Heart right ventricle (tissue), 16 donors: ENCODE measurements around the gene MYO3B. TPM values are rescaled to one million over a fixed set of nuclear protein-coding genes. Genes with fewer than 3 reads are reported as not detected.

Source experiments
- ATAC-seq, 8 donors: fragments of 200-7000 bp; cut with Tn5 transposase; one replicate each; pipeline ENCODE4 v1.9.1; 2020; ENCODE audit warnings: mild to moderate bottlenecking in 8 of 8, moderate library complexity in 8 of 8, moderate number of reproducible peaks in 1 of 8
- DNase-seq, 2 donors: peaks; one replicate each; pipeline ENCODE4 v3.0.0-alpha.2; 2020
- H3K27ac ChIP-seq, 10 donors: fragments of 200-600 bp; sonication (generic) in 2 of 10; one replicate each; pipeline versions ENCODE4 v1.5.0 to v1.8.0; 2020 to 2022; ENCODE audit warnings: mild to moderate bottlenecking in 3 of 10
- H3K27me3 ChIP-seq, 7 donors: fragments of 200-600 bp; one replicate each; pipeline ENCODE4 v1.8.0; 2021 to 2022; ENCODE audit warnings: mild to moderate bottlenecking in 2 of 7
- H3K36me3 ChIP-seq, 9 donors: fragments of 200-600 bp; sonication (generic) in 1 of 9; one replicate each; pipeline versions ENCODE4 v1.5.0 to v1.8.0; 2020 to 2022; ENCODE audit warnings: mild to moderate bottlenecking in 2 of 9
- H3K4me1 ChIP-seq, 9 donors: fragments of 200-600 bp; sonication (generic) in 1 of 9; one replicate each; pipeline versions ENCODE4 v1.5.0 to v1.8.0; 2020 to 2022; ENCODE audit warnings: mild to moderate bottlenecking in 4 of 9
- H3K4me3 ChIP-seq, 10 donors: fragments of 200-600 bp; sonication (generic) in 2 of 10; one replicate each; pipeline versions ENCODE4 v1.5.0 to v1.8.0; 2020 to 2022; ENCODE audit warnings: mild to moderate bottlenecking in 7 of 10, moderate library complexity in 2 of 10
- H3K9me3 ChIP-seq, 11 donors: fragments of 200-600 bp in 10 of 11; sonication (generic) in 2 of 11; one replicate each; pipeline versions ENCODE4 v1.5.0 to v1.8.0; 2013 to 2022; ENCODE audit warnings: mild to moderate bottlenecking in 2 of 11, control low read depth in 1 of 11, moderate library complexity in 1 of 11
- WGBS, 2 donors: extraction: QIAGEN DNeasy Blood & Tissue Kit; methylation state at CpG; one replicate each; pipeline ENCODE4 v1.1.7; 2013; ENCODE audit warnings: inconsistent platforms in 1 of 2; 5-methylcytosine and 5-hydroxymethylcytosine counted together
- intact Hi-C, 10 donors: fragments of 100-400 bp; cut with DNase I; formaldehyde crosslinking; loops; one replicate each; pipeline versions ENCODE4 v1.11.1 to v1.14.2; 2022
- polyA plus RNA-seq, 2 donors: library from polyadenylated mRNA; stranded (reverse); fragments of 200-250 nt; gene quantifications; one replicate each; pipeline ENCODE4 v1.2.3, GENCODE V29; 2013
- total RNA-seq, 10 donors: library from RNA; stranded (reverse); fragmentation: NEBNext Ultra II Directional in 3 of 10; extraction: Animal tissue kit (Norgen Biotek cat#: 25700) in 3 of 10; gene quantifications; one replicate each; pipeline versions ENCODE4 v1.2.1 to v1.2.4, GENCODE V29; 2021 to 2023
- TF ChIP-seq, protein P1 (sequence below), 9 donors: fragments of 200-600 bp; sonication (generic) in 2 of 9; IDR thresholded peaks; one replicate each; pipeline versions ENCODE4 v1.5.0 to v1.8.0; 2021 to 2022; ENCODE audit warnings: antibody characterized with exemption in 9 of 9, mild to moderate bottlenecking in 5 of 9, moderate library complexity in 1 of 9
- donor health status: Arrhythmogenic right ventricular cardiomyopathy.
- donor health status: ischemic (EF 13 %, LVEDD 7.1; RV severe dilation, severe dysfunction).
- donor health status: healthy with polysubstance abuse.
- donor health status: DM: no; HTN: yes; CAD: no.
- donor health status: DM: no; HTN: no; CAD: no.
- donor health status: ischemic (EF 25% LVEDD 6.9; RV normal size, moderate dysfunction).
- donor health status: ischemic (EF 25% LVEDD 5.7; RV mildly dilated, moderate dysfunction).
- donor health status: healthy.
- donor health status: DM: yes; HTN: yes; CAD: no.
- donor health status: Ischemic cardiomyopathy.
- donor health status: ischemic (EF 35%, LVEDD 5.7; RV mildly dilated, moderate dysfunction).
- donor health status: nonischemic (EF 11% LVEDD 7.7; RV severe dilation, severe dysfunction).
- donor health status: DM: yes; HTN: yes; CAD: no.
- donor health status: PGD.
- donor health status: ischemic (EF 29% LVEDD 5.4; RV normal size, mild dysfunction).
- donor health status: nonischemic (EF 23%, LVEDD 6.1; RV moderate dilation, normal function).

MYO3B gene
- total and polyA plus RNA-seq, 12 donors, result 0.05 to 0.21 (median 0.09) TPM; not detected in 8

DNA sequence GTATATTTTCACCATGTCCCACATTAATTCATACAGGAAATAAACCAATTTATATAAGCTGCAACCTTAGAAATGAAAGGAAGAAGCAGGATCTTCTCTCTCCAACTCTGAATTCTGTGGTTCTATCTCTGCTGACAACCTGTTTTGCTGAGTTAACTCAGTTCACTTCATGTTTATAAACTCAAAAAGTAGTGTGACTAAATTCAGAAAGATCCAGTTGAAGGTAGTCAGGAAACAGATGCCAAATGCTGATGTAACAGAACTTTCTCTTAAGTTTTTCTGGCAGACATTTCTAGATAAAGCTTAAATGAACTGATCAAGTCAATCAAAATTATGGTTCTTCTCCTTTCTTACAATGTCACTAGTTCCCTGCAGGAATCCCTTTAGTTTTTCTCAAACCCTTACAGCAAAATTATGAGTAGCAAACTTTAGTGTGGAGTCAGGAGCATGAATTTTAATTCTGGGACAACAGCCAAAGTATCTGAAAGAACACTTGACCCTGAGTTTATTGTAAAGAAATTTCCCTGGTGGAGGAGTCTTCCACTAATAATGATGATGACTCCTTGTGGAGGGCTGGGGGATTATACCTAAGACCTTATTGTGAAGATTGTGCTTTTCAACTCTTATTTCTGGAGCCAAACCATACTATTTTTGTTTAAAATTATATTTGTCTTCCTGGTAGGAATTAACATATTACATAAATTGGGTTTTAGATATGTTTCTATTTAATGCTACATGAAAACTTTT lies 216.9 kb downstream of the MYO3B start:
- peaks cover 0 to 5% (median 0%) of the 10 kb centered on the region in 9 donors for H3K4me1 ChIP-seq
- TF ChIP-seq, protein P1, sequence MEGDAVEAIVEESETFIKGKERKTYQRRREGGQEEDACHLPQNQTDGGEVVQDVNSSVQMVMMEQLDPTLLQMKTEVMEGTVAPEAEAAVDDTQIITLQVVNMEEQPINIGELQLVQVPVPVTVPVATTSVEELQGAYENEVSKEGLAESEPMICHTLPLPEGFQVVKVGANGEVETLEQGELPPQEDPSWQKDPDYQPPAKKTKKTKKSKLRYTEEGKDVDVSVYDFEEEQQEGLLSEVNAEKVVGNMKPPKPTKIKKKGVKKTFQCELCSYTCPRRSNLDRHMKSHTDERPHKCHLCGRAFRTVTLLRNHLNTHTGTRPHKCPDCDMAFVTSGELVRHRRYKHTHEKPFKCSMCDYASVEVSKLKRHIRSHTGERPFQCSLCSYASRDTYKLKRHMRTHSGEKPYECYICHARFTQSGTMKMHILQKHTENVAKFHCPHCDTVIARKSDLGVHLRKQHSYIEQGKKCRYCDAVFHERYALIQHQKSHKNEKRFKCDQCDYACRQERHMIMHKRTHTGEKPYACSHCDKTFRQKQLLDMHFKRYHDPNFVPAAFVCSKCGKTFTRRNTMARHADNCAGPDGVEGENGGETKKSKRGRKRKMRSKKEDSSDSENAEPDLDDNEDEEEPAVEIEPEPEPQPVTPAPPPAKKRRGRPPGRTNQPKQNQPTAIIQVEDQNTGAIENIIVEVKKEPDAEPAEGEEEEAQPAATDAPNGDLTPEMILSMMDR (IDR thresholded peaks at IDR 0.05), result no peak
- no peaks in the 10 kb centered on the region for H3K36me3 ChIP-seq
- DNase-seq (no peak), ATAC-seq (no peak)
- no peaks in the 10 kb centered on the region for H3K9me3 ChIP-seq
- no peak overlapping the region for H3K4me3 ChIP-seq
- H3K27me3 ChIP-seq, result peaks cover 0 to 48% (median 21%) of the 10 kb centered on the region in 7 donors
- intact Hi-C loops, result loop anchor here in 1 of 10 donors (5.0 kb wide), 1 partner anchor 417 kb away; no protein-coding TSS in a partner anchor
- H3K27ac ChIP-seq, result no peak overlapping the region

DNA sequence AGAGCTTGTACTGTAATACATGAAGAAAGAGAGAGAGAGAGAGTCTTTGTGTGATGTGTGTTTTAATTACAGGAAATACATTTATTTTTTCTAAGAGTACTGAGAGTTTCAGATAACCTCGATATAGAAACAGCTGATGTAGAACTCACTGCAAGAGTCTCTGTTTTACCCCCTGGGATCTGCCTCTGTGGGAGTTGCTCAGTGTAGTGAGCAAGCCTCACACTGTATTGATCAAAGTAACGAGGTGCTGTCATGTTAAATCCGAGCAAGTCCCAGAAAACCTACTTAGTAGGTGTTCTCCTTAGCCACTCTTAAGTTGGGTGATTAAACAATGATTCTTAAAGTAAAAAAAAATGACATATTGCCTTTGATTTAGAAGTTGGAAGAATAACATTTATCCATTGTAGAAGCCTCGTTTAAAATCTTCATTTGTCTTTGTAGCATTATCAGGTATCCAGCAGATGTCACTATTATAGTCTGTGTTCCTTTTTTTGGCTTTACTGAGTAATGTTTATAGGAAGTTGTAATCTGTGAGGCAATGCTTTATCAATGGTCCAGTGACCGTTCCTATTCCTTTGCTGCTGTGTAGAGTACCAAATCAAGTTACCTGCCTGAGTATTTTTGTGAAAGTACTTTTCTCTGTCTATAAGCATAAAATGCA lies 219.0 kb downstream of the MYO3B start:
- H3K4me1 ChIP-seq, result peaks cover 0 to 5% (median 0%) of the 10 kb centered on the region in 9 donors
- no peaks in the 10 kb centered on the region for H3K9me3 ChIP-seq
- TF ChIP-seq, protein P1 (IDR thresholded peaks at IDR 0.05), result peak in 6 of 9 donors; percentile 9 to 46 (median 32)
- H3K36me3 ChIP-seq, result no peaks in the 10 kb centered on the region
- 28 to 44% methylated on average over 5 of the region's 5 CpGs for WGBS, 2 donors
- H3K27ac ChIP-seq, result no peak overlapping the region
- DNase-seq (no peak), ATAC-seq (no peak)
- intact Hi-C loops, result loop anchor here in 1 of 10 donors (5.0 kb wide), 1 partner anchor 415 kb away; no protein-coding TSS in a partner anchor
- no peak overlapping the region for H3K4me3 ChIP-seq
- peaks cover 0 to 43% (median 17%) of the 10 kb centered on the region in 7 donors for H3K27me3 ChIP-seq

DNA sequence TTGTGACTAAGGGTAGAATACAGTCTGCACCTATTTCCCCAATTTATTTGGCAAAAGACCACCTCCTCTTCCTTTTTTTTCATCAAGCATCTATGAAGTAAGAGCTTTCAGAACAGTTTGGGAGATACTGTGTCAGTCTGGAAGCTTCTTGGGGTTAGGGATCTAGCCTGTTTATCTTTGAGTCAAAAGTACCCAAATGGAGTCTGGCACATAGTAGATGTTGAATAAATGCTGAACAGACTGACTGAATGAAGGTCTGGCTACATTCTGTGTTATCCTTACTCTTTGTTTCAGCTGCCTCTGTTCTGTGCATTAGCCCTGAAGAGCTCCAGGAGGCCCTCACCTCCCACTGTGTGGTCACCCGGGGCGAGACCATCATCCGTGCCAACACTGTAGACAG lies 223.2 kb downstream of the MYO3B start:
- Histone ChIP-seq H3K4me1 (no peaks in the 10 kb centered on the region), H3K4me3 (no peak overlapping the region), H3K36me3 (no peaks in the 10 kb centered on the region), H3K9me3 (no peaks in the 10 kb centered on the region), H3K27ac (no peak overlapping the region), H3K27me3 (peaks cover 0 to 52% (median 34%) of the 10 kb centered on the region in 7 donors)
- 92 to 94% methylated on average over 3 of the region's 3 CpGs for WGBS, 2 donors
- DNase-seq, result no peak
- intact Hi-C loops, result loop anchor here in 2 of 10 donors (10.0 kb wide), 1 partner anchor 314 kb away; the partner anchor contains the start of gene SP5 (in 2 of the 2)
- ATAC-seq, result no peak
- TF ChIP-seq, protein P1 (IDR thresholded peaks at IDR 0.05), result no peak

DNA sequence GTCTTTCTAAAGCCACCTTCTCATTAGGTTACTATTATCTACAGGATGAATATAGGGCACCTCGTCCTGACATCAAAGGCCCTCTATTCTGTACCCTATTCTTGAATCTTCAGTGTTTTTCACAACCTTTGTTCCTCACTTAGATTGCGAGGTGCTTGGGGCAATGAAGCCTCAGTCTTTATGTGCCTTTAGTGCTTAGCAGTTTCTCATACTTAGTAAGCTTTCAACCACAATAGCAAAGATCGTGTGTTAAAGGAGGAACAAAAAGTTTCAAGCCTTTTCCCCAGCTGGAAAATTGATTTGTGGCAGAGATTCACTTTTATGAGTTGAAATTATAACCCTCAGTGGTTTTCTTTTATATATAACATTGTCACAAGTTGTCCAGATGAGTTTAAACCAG lies 226.9 kb downstream of the MYO3B start:
- H3K4me1 ChIP-seq, result peaks cover 0 to 10% (median 7%) of the 10 kb centered on the region in 9 donors
- no peak for DNase-seq
- H3K27ac ChIP-seq, result no peak overlapping the region
- H3K4me3 ChIP-seq, result no peak overlapping the region
- intact Hi-C loops, result loop anchor here in 4 of 10 donors (5.0 to 10.0 kb wide), 3 partner anchors 310 to 412 kb away; partner anchors contain the start of genes SP5 (in 2 of the 4) and GAD1 (in 1 of the 4)
- no peaks in the 10 kb centered on the region for H3K36me3 ChIP-seq
- peaks cover 0 to 58% (median 41%) of the 10 kb centered on the region in 7 donors for H3K27me3 ChIP-seq
- TF ChIP-seq, protein P1 (IDR thresholded peaks at IDR 0.05), result no peak
- 89% methylated on average over 3 of the region's 3 CpGs for WGBS, 2 donors
- no peak for ATAC-seq
- no peaks in the 10 kb centered on the region for H3K9me3 ChIP-seq
